GM10248 (cell line): ENCODE results near the gene MAMDC2.
"Not testable (repeated sequence)": the region's sequence is repeated elsewhere in the genome, so short reads cannot be mapped to it uniquely, and the experiment has no call there.

Experiments
- CTCF ChIA-PET: fragments of 300-600 bp; sonication (Branson Sonifier 250); formaldehyde crosslinking; extraction: SDS; loops from one replicate; lab custom pipeline; 2021; ENCODE audit warnings: antibody characterized with exemption; lab: Yijun Ruan, JAX
- POLR2A ChIA-PET: fragments of 350-650 bp; sonication (Branson Sonifier 250); formaldehyde crosslinking; extraction: SDS; loops from one replicate; lab custom pipeline; 2020; ENCODE audit warnings: antibody characterized with exemption; lab: Yijun Ruan, JAX
- DNase-seq: peaks from one replicate; pipeline ENCODE4 v3.0.0; 2012; ENCODE audit errors: extremely low spot score
- TF ChIP-seq, protein P1 (sequence below): IDR thresholded peaks from 2 replicates; pipeline ENCODE4 v1.5.1; 2012; ENCODE audit warnings: mild to moderate bottlenecking, low read depth; ENCODE audit errors: extremely low read depth, missing control alignments, control extremely low read depth

Gene MAMDC2

DNA sequence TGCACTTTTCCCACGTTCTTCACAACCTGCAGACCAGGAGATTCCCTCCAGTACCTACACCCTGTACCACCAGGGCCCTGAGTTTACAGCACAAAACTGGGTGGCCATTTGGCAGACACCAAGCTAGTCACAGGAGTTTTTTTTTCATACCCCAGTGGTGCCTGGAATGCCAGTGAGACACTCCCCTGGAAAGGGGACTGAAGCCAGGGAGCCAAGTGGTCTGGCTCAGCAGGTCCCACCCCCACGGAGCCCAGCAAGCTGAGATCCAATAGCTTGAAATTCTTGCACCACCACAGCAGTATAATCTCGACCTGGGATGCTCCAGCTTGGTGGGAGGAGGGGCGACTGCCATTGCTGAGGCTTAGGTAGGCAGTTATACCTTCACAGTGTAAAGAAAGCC, 188.8 kb downstream of the MAMDC2 start:
- CTCF ChIA-PET, result no interaction called here
- no peak for DNase-seq
- POLR2A ChIA-PET, result no interaction called here
- TF ChIP-seq, protein P1, sequence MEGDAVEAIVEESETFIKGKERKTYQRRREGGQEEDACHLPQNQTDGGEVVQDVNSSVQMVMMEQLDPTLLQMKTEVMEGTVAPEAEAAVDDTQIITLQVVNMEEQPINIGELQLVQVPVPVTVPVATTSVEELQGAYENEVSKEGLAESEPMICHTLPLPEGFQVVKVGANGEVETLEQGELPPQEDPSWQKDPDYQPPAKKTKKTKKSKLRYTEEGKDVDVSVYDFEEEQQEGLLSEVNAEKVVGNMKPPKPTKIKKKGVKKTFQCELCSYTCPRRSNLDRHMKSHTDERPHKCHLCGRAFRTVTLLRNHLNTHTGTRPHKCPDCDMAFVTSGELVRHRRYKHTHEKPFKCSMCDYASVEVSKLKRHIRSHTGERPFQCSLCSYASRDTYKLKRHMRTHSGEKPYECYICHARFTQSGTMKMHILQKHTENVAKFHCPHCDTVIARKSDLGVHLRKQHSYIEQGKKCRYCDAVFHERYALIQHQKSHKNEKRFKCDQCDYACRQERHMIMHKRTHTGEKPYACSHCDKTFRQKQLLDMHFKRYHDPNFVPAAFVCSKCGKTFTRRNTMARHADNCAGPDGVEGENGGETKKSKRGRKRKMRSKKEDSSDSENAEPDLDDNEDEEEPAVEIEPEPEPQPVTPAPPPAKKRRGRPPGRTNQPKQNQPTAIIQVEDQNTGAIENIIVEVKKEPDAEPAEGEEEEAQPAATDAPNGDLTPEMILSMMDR, result no peak

DNA sequence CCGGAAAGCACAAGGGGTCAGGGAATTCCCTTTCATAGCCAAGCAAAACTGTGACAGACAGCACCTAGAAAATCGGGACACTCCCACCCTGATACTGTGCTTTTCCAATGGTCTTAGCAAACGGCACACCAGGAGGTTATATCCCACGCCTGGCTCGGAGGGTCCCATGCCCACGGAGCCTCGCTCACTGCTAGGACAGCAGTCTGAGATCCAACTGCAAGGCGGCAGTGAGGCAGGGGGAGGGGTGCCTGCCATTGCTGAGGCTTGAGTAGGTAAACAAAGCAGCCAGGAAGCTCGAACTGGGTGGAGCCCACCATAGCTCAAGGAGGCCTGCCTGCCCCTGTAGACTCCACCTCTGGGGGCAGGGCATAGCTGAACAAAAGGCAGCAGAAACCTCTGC, 190.6 kb downstream of the MAMDC2 start:
- CTCF ChIA-PET, POLR2A ChIA-PET, DNase-seq: not testable (repeated sequence)

DNA sequence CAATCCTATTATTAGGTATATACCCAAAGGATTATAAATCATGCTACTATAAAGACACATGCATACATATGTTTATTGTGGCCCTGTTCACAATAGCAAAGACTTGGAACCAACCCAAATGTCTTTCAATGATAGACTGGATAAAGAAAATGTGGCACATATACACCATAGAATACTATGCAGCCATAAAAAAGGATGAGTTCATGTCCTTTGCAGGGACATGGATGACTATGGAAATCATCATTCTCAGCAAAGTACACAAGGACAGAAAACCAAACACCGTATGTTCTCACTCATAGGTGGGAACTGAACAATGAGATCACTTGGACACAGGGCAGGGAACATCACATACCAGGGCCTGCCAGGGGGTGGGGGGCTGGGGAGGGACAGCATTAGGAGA, 202.3 kb downstream of the MAMDC2 start:
- DNase-seq, CTCF ChIA-PET, POLR2A ChIA-PET: not testable (repeated sequence)

DNA sequence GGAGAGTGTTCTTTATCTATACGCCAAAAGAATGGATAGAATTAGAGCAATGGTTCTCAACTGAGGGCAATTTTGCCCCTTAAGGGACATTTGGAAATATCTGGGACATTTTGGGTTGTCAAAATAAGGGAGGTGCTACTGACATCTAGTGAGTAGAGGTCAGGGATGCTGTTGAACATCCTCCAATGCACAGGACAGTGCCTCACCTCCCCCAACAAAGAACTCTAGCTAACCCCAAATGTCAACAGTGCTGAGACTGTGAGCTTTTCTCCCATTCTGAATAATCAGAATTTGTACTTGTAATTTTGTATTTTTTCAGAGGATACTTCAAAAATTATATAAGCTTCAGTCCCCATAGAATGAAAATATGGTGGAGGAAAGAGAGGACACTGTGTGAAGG, 206.6 kb downstream of the MAMDC2 start:
- no peak for DNase-seq
- TF ChIP-seq, protein P1, result no peak
- POLR2A ChIA-PET, result no interaction called here
- CTCF ChIA-PET, result interaction anchor here (1.1 kb wide), 1 partner anchor 9 kb away, joined by 3 read pairs; no protein-coding TSS in a partner anchor

DNA sequence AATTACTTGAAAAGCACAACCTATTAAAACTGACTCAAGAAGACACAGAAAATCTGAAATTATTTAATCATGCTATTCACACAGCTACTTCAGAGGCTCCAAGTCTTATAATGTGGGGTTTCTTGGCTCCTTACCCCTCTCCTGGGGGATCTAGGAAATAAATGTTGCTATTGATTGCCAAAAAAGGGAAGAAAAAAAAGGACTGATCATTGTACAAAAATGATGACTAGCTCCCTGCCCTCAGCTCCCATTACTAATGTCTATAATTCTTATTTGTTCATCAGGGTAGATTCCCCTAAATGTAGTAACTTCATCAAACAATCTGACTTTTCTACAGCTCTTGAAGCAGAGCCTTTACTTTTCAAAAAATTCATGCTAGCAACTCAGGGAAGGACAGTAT, 211.8 kb downstream of the MAMDC2 start:
- DNase-seq, result no peak
- ChIA-PET POLR2A (no interaction called here), CTCF (interaction anchor here (1.7 kb wide), 1 partner anchor 347 kb away, joined by 5 read pairs; no protein-coding TSS in a partner anchor)
- TF ChIP-seq, protein P1, result no peak

DNA sequence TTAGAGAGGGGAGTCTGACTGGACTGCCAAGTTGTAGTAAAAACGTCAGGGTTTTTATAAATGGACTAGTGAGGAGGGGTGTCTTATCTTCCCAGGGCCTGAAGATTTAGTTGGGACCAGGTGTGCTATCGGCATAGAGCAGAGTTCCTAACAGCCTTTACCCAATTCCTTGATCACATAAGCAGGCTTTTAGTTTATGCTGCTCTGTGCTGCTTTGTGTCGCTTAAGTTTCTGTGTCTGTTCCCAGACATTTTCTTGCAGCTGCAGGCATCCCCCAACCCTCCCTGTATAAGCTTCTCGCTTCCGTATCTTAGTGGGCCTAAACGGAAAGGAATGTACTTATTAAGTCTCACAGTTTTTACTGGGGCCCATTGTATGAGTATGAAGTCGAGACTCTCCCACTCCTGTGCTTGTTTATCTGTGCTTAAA, 212.5 kb downstream of the MAMDC2 start:
- no peak for DNase-seq
- TF ChIP-seq, protein P1, result no peak
- ChIA-PET CTCF (interaction anchor here (1.3 to 1.7 kb wide), 2 partner anchors 144 to 347 kb away, joined by 3 to 5 read pairs; no protein-coding TSS in a partner anchor), POLR2A (no interaction called here)

DNA sequence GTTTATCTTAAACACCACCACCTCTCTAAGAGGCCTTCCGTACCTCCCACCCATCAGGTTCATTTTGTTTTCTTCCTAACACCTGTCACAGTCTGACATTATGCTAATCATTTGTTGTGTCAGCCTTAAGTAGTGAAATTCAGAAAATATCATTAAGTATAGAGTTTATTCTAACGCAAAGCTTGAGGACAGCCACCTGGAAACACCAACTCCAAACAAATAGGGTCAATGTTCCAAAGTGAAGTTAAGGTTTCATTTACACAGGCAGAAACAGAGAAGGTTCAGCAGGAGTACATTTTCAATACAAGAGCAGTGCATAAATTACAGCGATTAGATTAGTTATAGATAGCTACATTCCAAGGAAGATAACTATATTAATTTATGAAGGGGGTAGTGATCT, 213.9 kb downstream of the MAMDC2 start:
- TF ChIP-seq, protein P1, result no peak
- ChIA-PET CTCF (interaction anchor here (1.3 kb wide), 3 partner anchors 11 to 146 kb away, joined by 3 to 4 read pairs (median 3); no protein-coding TSS in a partner anchor), POLR2A (interaction anchor here (0.5 kb wide), 1 partner anchor 259 kb away, joined by 3 read pairs; no protein-coding TSS in a partner anchor)
- DNase-seq, result no peak
